ENCODE data around the gene ARHGEF10L. TPM values are rescaled to one million over a fixed set of nuclear protein-coding genes. Genes with fewer than 3 reads are reported as not detected.
A peak's percentile ranks its signal among the peaks of the same experiment; 100 is the strongest.
"Not testable (repeated sequence)": the region's sequence is repeated elsewhere in the genome, so short reads cannot be mapped to it uniquely, and the experiment has no call there.

The ARHGEF10L gene
- total RNA-seq, 1 experiment from 2014 or later: 10.5 TPM

GRCh38 chr1:17629046-17629445 is 89.5 kb downstream of the ARHGEF10L start:
- not testable (repeated sequence) for H3K4me1 ChIP-seq; H3K4me3 ChIP-seq; H3K27ac ChIP-seq; H3K9me3 ChIP-seq (replicated peaks); H3K27me3 ChIP-seq; DNase-seq; H3K36me3 ChIP-seq

- Histone ChIP-seq H3K4me3 (no peak overlapping the region), H3K36me3 (peaks cover 6% of the 10 kb centered on the region; the same call in 1 of the 2 replicates), H3K27ac (no peak overlapping the region), H3K4me1 (no peaks in the 10 kb centered on the region), H3K27me3 (no peaks in the 10 kb centered on the region), H3K9me3 (replicated peaks) (no peaks in the 10 kb centered on the region)
- DNase-seq: no peak
Observed at GRCh38 chr1:17629460-17629859, 90.0 kb downstream of the ARHGEF10L start.

- no peaks in the 10 kb centered on the region for H3K27me3 ChIP-seq
- no peak overlapping the region for H3K27ac ChIP-seq
- no peak overlapping the region for H3K4me3 ChIP-seq
- no peaks in the 10 kb centered on the region for H3K9me3 ChIP-seq (replicated peaks)
- no peaks in the 10 kb centered on the region for H3K4me1 ChIP-seq
- H3K36me3 ChIP-seq: peaks cover 6% of the 10 kb centered on the region; the same call in 1 of the 2 replicates
- no peak for DNase-seq
Observed at GRCh38 chr1:17630048-17630830, 90.7 kb downstream of the ARHGEF10L start.

- DNase-seq: no peak
- Histone ChIP-seq H3K4me1 (no peaks in the 10 kb centered on the region), H3K36me3 (peaks cover 6% of the 10 kb centered on the region; the same call in 1 of the 2 replicates)
Observed at GRCh38 chr1:17630986-17631385, 91.5 kb downstream of the ARHGEF10L start.

GRCh38 chr1:17631410-17631809 is 91.9 kb downstream of the ARHGEF10L start:
- Histone ChIP-seq H3K9me3 (replicated peaks) (no peaks in the 10 kb centered on the region), H3K27me3 (no peaks in the 10 kb centered on the region), H3K4me3 (no peak overlapping the region), H3K4me1 (no peaks in the 10 kb centered on the region), H3K27ac (no peak overlapping the region), H3K36me3 (peaks cover 6% of the 10 kb centered on the region; the same call in 1 of the 2 replicates)
- no peak for DNase-seq

More at GRCh38 chr1:17630986-17631385, 91.5 kb downstream of the ARHGEF10L start:
- Histone ChIP-seq H3K27ac (no peak overlapping the region), H3K4me3 (no peak overlapping the region), H3K27me3 (no peaks in the 10 kb centered on the region), H3K9me3 (replicated peaks) (no peaks in the 10 kb centered on the region)

GRCh38 chr1:17632106-17632505 is 92.6 kb downstream of the ARHGEF10L start:
- Histone ChIP-seq H3K27me3 (no peaks in the 10 kb centered on the region), H3K4me3 (no peak overlapping the region), H3K9me3 (replicated peaks) (no peaks in the 10 kb centered on the region), H3K4me1 (no peaks in the 10 kb centered on the region), H3K36me3 (peaks cover 6% of the 10 kb centered on the region; the same call in 1 of the 2 replicates), H3K27ac (no peak overlapping the region)
- no peak for DNase-seq

- H3K27me3 ChIP-seq: no peaks in the 10 kb centered on the region
- H3K9me3 ChIP-seq (replicated peaks): no peaks in the 10 kb centered on the region
- H3K4me3 ChIP-seq: no peak overlapping the region
- H3K4me1 ChIP-seq: no peaks in the 10 kb centered on the region
- peak in 1 of 2 experiments; percentile 27 for DNase-seq
- H3K27ac ChIP-seq: no peak overlapping the region
- peaks cover 4% of the 10 kb centered on the region; the same call in 1 of the 2 replicates for H3K36me3 ChIP-seq
Observed at GRCh38 chr1:17632541-17633184, 93.2 kb downstream of the ARHGEF10L start.

- Histone ChIP-seq H3K9me3 (replicated peaks) (no peaks in the 10 kb centered on the region), H3K27me3 (no peaks in the 10 kb centered on the region), H3K4me3 (no peak overlapping the region), H3K27ac (no peak overlapping the region), H3K36me3 (peaks cover 6% of the 10 kb centered on the region; the same call in 1 of the 2 replicates), H3K4me1 (no peaks in the 10 kb centered on the region)
- no peak for DNase-seq
Observed at GRCh38 chr1:17633654-17634053, 94.2 kb downstream of the ARHGEF10L start.

- peaks cover 4% of the 10 kb centered on the region; the same call in 1 of the 2 replicates for H3K36me3 ChIP-seq
- H3K4me1 ChIP-seq: no peaks in the 10 kb centered on the region
- H3K9me3 ChIP-seq (replicated peaks): no peaks in the 10 kb centered on the region
- no peaks in the 10 kb centered on the region for H3K27me3 ChIP-seq
- DNase-seq: no peak
- no peak overlapping the region for H3K27ac ChIP-seq
- no peak overlapping the region for H3K4me3 ChIP-seq
Observed at GRCh38 chr1:17635276-17635675, 95.8 kb downstream of the ARHGEF10L start.

- H3K36me3 ChIP-seq: peaks cover 4% of the 10 kb centered on the region; the same call in 1 of the 2 replicates
- no peak for DNase-seq
- no peaks in the 10 kb centered on the region for H3K9me3 ChIP-seq (replicated peaks)
- H3K27ac ChIP-seq: no peak overlapping the region
- no peaks in the 10 kb centered on the region for H3K4me1 ChIP-seq
- no peaks in the 10 kb centered on the region for H3K27me3 ChIP-seq
- H3K4me3 ChIP-seq: no peak overlapping the region
Observed at GRCh38 chr1:17635811-17636210, 96.3 kb downstream of the ARHGEF10L start.

- peaks cover 4% of the 10 kb centered on the region; the same call in 1 of the 2 replicates for H3K36me3 ChIP-seq
- H3K4me3 ChIP-seq: no peak overlapping the region
- no peak overlapping the region for H3K27ac ChIP-seq
- no peaks in the 10 kb centered on the region for H3K9me3 ChIP-seq (replicated peaks)
- no peak for DNase-seq
- no peaks in the 10 kb centered on the region for H3K27me3 ChIP-seq
- no peaks in the 10 kb centered on the region for H3K4me1 ChIP-seq
Observed at GRCh38 chr1:17636612-17637011, 97.1 kb downstream of the ARHGEF10L start.

- Histone ChIP-seq H3K9me3 (replicated peaks) (no peaks in the 10 kb centered on the region), H3K4me3 (no peak overlapping the region), H3K27ac (no peak overlapping the region), H3K36me3 (peaks cover 2% of the 10 kb centered on the region; the same call in 1 of the 2 replicates), H3K4me1 (no peaks in the 10 kb centered on the region), H3K27me3 (no peaks in the 10 kb centered on the region)
- no peak for DNase-seq
Observed at GRCh38 chr1:17637055-17637454, 97.6 kb downstream of the ARHGEF10L start.

GRCh38 chr1:17639703-17640340 is 100.3 kb downstream of the ARHGEF10L start:
- H3K27ac ChIP-seq: no peak overlapping the region
- DNase-seq: no peak
- H3K36me3 ChIP-seq: peaks cover 2% of the 10 kb centered on the region; the same call in 1 of the 2 replicates

GRCh38 chr1:17640393-17640792 is 100.9 kb downstream of the ARHGEF10L start:
- Histone ChIP-seq H3K4me1 (no peaks in the 10 kb centered on the region), H3K36me3 (peaks cover 2% of the 10 kb centered on the region; the same call in 1 of the 2 replicates), H3K4me3 (no peak overlapping the region), H3K27ac (no peak overlapping the region), H3K9me3 (replicated peaks) (no peaks in the 10 kb centered on the region), H3K27me3 (no peaks in the 10 kb centered on the region)
- no peak for DNase-seq

More at GRCh38 chr1:17639703-17640340, 100.3 kb downstream of the ARHGEF10L start:
- Histone ChIP-seq H3K4me1 (no peaks in the 10 kb centered on the region), H3K9me3 (replicated peaks) (no peaks in the 10 kb centered on the region), H3K4me3 (no peak overlapping the region), H3K27me3 (no peaks in the 10 kb centered on the region)

- Histone ChIP-seq H3K4me1 (no peaks in the 10 kb centered on the region), H3K9me3 (replicated peaks) (no peaks in the 10 kb centered on the region), H3K27ac (no peak overlapping the region), H3K4me3 (no peak overlapping the region), H3K36me3 (peaks cover 2% of the 10 kb centered on the region; the same call in 1 of the 2 replicates), H3K27me3 (no peaks in the 10 kb centered on the region)
- no peak for DNase-seq
Observed at GRCh38 chr1:17640975-17641374, 101.5 kb downstream of the ARHGEF10L start.
